Uterus (tissue), 2 donors: Measurements from ENCODE around the gene ADAMTS2.

Experiments
- CTCF ChIP-seq, 4 experiments: fragments of 200-600 bp in 2 of 4; fragments of 450-650 bp in 2 of 4; sonication (generic) in 2 of 4; IDR thresholded peaks; one replicate each; pipeline ENCODE4 v1.5.1; 2016 to 2019; ENCODE audit warnings: antibody characterized with exemption in 4 of 4, mild to moderate bottlenecking in 2 of 4, moderate library complexity in 1 of 4
- POLR2A ChIP-seq, 2 donors: fragments of 450-650 bp; IDR thresholded peaks; one replicate each; pipeline ENCODE4 v1.6.1; 2016; ENCODE audit warnings: antibody characterized with exemption in 2 of 2, mild to moderate bottlenecking in 1 of 2, moderate library complexity in 1 of 2

DNA sequence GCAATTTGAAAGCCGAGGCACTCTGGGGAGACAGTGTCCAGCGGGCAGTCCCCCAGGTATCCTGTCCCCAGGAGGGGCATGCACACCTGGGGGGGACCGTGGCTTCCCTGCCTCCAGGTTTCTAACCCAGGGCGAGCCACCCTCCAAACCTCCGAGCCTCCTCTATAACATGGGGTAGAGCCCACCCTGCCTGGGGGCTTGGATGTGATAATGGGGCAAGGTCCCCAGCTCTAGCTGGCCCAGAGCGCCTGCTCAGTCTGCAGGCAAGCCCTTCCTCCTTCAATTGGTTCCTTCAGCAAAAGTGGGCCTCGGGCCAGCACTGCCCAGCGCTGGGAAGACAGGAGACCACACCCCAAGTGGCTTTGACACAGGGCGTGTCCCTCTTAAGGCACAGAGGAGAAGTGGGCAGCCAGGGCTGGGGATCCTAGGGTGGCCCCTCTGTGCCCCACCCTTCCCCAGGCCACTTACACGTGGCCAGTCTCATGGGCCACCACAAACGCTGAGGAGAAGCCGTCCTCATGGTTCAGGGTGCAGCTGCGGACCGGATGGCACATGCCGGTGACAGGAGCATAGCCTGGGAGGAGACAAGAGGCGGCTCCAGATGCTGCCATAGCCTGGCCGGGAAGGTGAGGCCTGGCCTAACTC, 190.8 kb downstream of the ADAMTS2 start:
- TF ChIP-seq CTCF (IDR thresholded peaks at IDR 0.05) (no peak), POLR2A (IDR thresholded peaks at IDR 0.05) (no peak)
